Measurements from ENCODE around the gene CYRIA. TPM values are rescaled to one million over a fixed set of nuclear protein-coding genes. Genes with fewer than 3 reads are reported as not detected.

CYRIA gene
- total and polyA plus RNA-seq, 2 experiments from 2014 or later: 1.4 to 1.5 TPM

DNA sequence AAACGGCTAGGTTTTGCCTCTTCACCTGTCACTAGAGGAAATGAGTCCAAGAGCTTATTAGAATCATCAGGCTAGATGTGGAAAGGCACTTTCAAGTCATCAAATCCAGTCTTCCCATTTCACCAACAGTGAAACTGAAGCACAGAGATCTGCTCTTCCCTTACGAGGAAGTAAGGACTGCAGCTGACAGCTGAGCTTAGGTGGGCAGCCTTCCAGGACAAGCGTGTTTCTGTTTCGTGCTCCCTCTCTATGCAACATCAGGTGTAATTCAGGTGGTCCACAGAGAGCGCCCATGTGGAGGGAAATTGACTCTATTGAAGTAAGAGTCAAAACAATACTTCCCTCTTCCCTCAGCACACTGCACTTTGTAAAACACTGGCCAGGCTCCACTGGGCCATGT is 5.5 kb downstream of the CYRIA start:
- H3K4me3 ChIP-seq: no peak overlapping the region
- H3K79me2 ChIP-seq: no peaks in the 10 kb centered on the region
- peaks cover 18% of the 10 kb centered on the region for H3K27me3 ChIP-seq
- H3K36me3 ChIP-seq (replicated peaks; ENCODE audit: insufficient read depth, low read depth): no peaks in the 10 kb centered on the region
- no peak for DNase-seq (ENCODE audit: low spot score)
- no peak for TF ChIP-seq EZH2 (IDR thresholded peaks at IDR 0.05; ENCODE audit: borderline replicate concordance)
- no peak for TF ChIP-seq EZH2phosphoT487 (IDR thresholded peaks at IDR 0.05; ENCODE audit: low read depth, severe bottlenecking, unreplicated experiment)
- no peaks in the 10 kb centered on the region for H3K9me2 ChIP-seq (replicated peaks; ENCODE audit: insufficient read depth)
- no peak overlapping the region for H3K4me2 ChIP-seq
- H3K9me3 ChIP-seq (ENCODE audit: low read depth): no peaks in the 10 kb centered on the region
- WGBS (ENCODE audit: low lambda C conversion rate, missing lambda C conversion rate): 86% methylated on average over 5 of the region's 5 CpGs
- H3K27ac ChIP-seq: no peak overlapping the region
- no peak overlapping the region for H2AFZ ChIP-seq
- H4K20me1 ChIP-seq (ENCODE audit: insufficient read depth, poor library complexity, severe bottlenecking): no peaks in the 10 kb centered on the region
- H3K4me1 ChIP-seq (ENCODE audit: insufficient read depth): peaks cover 7% of the 10 kb centered on the region

- H4K20me1 ChIP-seq (ENCODE audit: insufficient read depth, poor library complexity, severe bottlenecking): no peaks in the 10 kb centered on the region
- H2AFZ ChIP-seq: no peak overlapping the region
- H3K36me3 ChIP-seq (replicated peaks; ENCODE audit: insufficient read depth, low read depth): no peaks in the 10 kb centered on the region
- no peaks in the 10 kb centered on the region for H3K9me2 ChIP-seq (replicated peaks; ENCODE audit: insufficient read depth)
- no peaks in the 10 kb centered on the region for H3K79me2 ChIP-seq
- 75% methylated on average over 3 of the region's 3 CpGs for WGBS (ENCODE audit: low lambda C conversion rate, missing lambda C conversion rate)
- no peak overlapping the region for H3K4me3 ChIP-seq
- H3K4me2 ChIP-seq: no peak overlapping the region
- H3K27me3 ChIP-seq: peaks cover 10% of the 10 kb centered on the region
- no peak overlapping the region for H3K27ac ChIP-seq
- H3K9me3 ChIP-seq (ENCODE audit: low read depth): no peaks in the 10 kb centered on the region
- peaks cover 4% of the 10 kb centered on the region for H3K4me1 ChIP-seq (ENCODE audit: insufficient read depth)
- TF ChIP-seq EZH2phosphoT487 (IDR thresholded peaks at IDR 0.05; ENCODE audit: low read depth, severe bottlenecking, unreplicated experiment) (no peak), EZH2 (IDR thresholded peaks at IDR 0.05; ENCODE audit: borderline replicate concordance) (no peak)
- DNase-seq (ENCODE audit: low spot score): no peak
These were observed 7.4 kb downstream of the CYRIA start for GRCh38 chr2:16658076-16658739.

- no peak overlapping the region for H3K27ac ChIP-seq
- H3K9me2 ChIP-seq (replicated peaks; ENCODE audit: insufficient read depth): no peaks in the 10 kb centered on the region
- no peak overlapping the region for H3K4me3 ChIP-seq
- WGBS (ENCODE audit: low lambda C conversion rate, missing lambda C conversion rate): 87% methylated on average over 1 of the region's 1 CpG
- peaks cover 9% of the 10 kb centered on the region for H3K27me3 ChIP-seq
- no peaks in the 10 kb centered on the region for H3K79me2 ChIP-seq
- no peak overlapping the region for H2AFZ ChIP-seq
- TF ChIP-seq, protein P1, sequence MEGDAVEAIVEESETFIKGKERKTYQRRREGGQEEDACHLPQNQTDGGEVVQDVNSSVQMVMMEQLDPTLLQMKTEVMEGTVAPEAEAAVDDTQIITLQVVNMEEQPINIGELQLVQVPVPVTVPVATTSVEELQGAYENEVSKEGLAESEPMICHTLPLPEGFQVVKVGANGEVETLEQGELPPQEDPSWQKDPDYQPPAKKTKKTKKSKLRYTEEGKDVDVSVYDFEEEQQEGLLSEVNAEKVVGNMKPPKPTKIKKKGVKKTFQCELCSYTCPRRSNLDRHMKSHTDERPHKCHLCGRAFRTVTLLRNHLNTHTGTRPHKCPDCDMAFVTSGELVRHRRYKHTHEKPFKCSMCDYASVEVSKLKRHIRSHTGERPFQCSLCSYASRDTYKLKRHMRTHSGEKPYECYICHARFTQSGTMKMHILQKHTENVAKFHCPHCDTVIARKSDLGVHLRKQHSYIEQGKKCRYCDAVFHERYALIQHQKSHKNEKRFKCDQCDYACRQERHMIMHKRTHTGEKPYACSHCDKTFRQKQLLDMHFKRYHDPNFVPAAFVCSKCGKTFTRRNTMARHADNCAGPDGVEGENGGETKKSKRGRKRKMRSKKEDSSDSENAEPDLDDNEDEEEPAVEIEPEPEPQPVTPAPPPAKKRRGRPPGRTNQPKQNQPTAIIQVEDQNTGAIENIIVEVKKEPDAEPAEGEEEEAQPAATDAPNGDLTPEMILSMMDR (IDR thresholded peaks at IDR 0.05; ENCODE audit: poor library complexity): no peak
- TF ChIP-seq EZH2phosphoT487 (IDR thresholded peaks at IDR 0.05; ENCODE audit: low read depth, severe bottlenecking, unreplicated experiment) (no peak), EZH2 (IDR thresholded peaks at IDR 0.05; ENCODE audit: borderline replicate concordance) (no peak)
- H3K36me3 ChIP-seq (replicated peaks; ENCODE audit: insufficient read depth, low read depth): no peaks in the 10 kb centered on the region
- peaks cover 9% of the 10 kb centered on the region for H3K4me1 ChIP-seq (ENCODE audit: insufficient read depth)
- H3K4me2 ChIP-seq: no peak overlapping the region
- DNase-seq (ENCODE audit: low spot score): no peak
- no peaks in the 10 kb centered on the region for H3K9me3 ChIP-seq (ENCODE audit: low read depth)
- no peaks in the 10 kb centered on the region for H4K20me1 ChIP-seq (ENCODE audit: insufficient read depth, poor library complexity, severe bottlenecking)
These were observed 8.0 kb downstream of the CYRIA start for GRCh38 chr2:16657671-16658070.

DNA sequence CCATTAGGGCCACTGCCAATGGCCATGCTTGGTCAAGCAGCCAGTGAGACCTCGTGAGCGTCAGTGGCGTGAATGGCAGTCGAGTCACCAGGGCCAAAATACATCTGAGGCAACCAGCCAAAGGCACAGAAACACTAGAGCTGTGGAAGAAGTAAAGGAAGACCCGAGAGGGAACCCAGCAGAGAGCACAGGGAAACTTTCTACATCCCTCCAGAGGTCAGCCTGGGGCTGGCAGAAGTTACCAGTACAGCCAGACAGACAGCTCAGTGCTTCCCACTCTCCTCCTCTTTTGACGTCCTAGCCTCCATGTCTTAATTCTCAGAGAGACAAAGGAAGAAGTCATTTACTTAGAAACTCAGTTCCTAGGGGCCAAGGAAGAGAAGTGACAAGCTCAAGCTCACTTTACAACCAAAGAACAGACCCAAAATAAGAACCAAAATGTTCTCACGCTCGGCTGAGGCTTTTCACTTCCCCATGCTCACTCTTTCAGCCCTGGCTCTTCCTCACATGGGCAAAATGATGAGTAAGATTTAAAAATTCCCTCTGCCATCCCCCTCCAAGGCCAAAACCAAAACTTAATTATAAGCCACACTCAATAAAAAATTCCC is 8.7 kb downstream of the CYRIA start:
- TF ChIP-seq, protein P1 (IDR thresholded peaks at IDR 0.05; ENCODE audit: poor library complexity): no peak
- TF ChIP-seq EZH2 (IDR thresholded peaks at IDR 0.05; ENCODE audit: borderline replicate concordance): no peak
- TF ChIP-seq EZH2phosphoT487 (IDR thresholded peaks at IDR 0.05; ENCODE audit: low read depth, severe bottlenecking, unreplicated experiment): no peak
- Histone ChIP-seq H3K36me3 (replicated peaks; ENCODE audit: insufficient read depth, low read depth) (no peaks in the 10 kb centered on the region), H3K4me1 (ENCODE audit: insufficient read depth) (peaks cover 17% of the 10 kb centered on the region), H3K27me3 (peaks cover under 1% of the 10 kb centered on the region), H3K9me2 (replicated peaks; ENCODE audit: insufficient read depth) (no peaks in the 10 kb centered on the region), H4K20me1 (ENCODE audit: insufficient read depth, poor library complexity, severe bottlenecking) (no peaks in the 10 kb centered on the region), H3K4me2 (no peak overlapping the region), H3K4me3 (no peak overlapping the region), H3K79me2 (no peaks in the 10 kb centered on the region), H3K27ac (no peak overlapping the region), H2AFZ (no peak overlapping the region), H3K9me3 (ENCODE audit: low read depth) (no peaks in the 10 kb centered on the region)
- 80% methylated on average over 8 of the region's 8 CpGs for WGBS (ENCODE audit: low lambda C conversion rate, missing lambda C conversion rate)
- DNase-seq (ENCODE audit: low spot score): no peak
